GM12873 (cell line): ENCODE data around the gene ANGEL1.
A peak's percentile ranks its signal among the peaks of the same experiment; 100 is the strongest.

Experiments
- TF ChIP-seq, protein P1 (sequence below): IDR thresholded peaks from 2 replicates; pipeline ENCODE4 v1.5.1; 2012; ENCODE audit warnings: low read depth, mild to moderate bottlenecking, moderate library complexity, low read length, control low read depth; ENCODE audit not compliant: insufficient read depth; ENCODE audit errors: missing control alignments

Gene ANGEL1

DNA sequence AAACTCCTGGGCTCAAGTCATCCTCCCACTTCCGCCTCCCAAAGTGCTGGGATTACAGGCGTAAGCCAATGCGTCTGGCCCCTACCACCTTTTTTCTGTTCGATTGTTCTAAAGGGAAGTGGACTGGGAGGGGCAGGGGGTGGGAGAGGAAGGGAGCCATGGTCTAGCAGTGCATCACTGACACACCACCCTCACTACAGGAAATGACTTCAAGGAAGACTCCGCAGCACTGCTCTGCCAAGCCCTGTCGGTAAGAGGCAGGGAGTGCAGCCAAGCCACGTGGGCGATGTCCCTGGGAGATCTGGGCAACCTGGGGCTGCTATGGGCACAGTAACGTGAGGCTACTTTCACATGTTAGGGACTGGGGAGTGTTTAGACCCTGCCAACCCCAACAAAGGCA lies 31.5 kb upstream of the ANGEL1 start:
- TF ChIP-seq, protein P1, sequence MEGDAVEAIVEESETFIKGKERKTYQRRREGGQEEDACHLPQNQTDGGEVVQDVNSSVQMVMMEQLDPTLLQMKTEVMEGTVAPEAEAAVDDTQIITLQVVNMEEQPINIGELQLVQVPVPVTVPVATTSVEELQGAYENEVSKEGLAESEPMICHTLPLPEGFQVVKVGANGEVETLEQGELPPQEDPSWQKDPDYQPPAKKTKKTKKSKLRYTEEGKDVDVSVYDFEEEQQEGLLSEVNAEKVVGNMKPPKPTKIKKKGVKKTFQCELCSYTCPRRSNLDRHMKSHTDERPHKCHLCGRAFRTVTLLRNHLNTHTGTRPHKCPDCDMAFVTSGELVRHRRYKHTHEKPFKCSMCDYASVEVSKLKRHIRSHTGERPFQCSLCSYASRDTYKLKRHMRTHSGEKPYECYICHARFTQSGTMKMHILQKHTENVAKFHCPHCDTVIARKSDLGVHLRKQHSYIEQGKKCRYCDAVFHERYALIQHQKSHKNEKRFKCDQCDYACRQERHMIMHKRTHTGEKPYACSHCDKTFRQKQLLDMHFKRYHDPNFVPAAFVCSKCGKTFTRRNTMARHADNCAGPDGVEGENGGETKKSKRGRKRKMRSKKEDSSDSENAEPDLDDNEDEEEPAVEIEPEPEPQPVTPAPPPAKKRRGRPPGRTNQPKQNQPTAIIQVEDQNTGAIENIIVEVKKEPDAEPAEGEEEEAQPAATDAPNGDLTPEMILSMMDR = peak; percentile 45

DNA sequence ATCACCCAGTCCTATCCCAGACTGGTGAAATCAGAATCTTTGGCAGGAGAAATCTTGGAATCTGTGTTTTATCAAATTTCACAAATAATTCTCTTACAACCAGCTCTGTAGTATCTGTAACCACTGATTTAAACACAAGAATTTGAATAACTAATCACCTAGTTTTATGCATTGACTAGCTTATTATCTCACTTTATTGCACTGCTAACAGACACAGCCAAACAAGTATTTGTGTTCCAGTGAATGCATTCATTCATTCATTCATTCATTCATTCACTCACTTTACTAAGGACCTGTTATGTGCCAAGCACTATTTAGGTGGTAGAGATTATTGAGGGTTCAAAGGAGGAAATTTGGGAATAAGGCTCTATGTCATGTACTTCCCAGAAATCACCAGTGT lies 29.7 kb upstream of the ANGEL1 start:
- TF ChIP-seq, protein P1 = no peak

DNA sequence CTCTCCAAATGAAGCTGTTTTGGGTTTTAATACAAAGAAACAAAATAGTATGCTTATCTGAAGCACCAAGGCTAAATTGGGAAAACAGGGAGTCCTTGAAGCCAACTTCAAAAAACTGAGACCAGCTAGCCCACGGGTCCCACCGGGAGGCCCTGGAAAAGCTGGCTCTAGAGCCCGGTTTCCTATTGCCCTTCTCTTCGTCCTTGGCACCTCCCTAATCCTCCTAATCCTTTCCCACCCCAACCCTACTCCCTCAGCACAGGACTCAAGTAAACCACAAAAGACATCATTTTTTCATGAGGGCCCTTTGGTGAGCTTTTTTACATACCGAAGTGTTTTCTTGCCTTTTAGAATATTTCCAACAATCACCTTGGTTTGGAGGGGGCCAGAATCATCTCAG lies 24.8 kb upstream of the ANGEL1 start:
- TF ChIP-seq, protein P1 = no peak

DNA sequence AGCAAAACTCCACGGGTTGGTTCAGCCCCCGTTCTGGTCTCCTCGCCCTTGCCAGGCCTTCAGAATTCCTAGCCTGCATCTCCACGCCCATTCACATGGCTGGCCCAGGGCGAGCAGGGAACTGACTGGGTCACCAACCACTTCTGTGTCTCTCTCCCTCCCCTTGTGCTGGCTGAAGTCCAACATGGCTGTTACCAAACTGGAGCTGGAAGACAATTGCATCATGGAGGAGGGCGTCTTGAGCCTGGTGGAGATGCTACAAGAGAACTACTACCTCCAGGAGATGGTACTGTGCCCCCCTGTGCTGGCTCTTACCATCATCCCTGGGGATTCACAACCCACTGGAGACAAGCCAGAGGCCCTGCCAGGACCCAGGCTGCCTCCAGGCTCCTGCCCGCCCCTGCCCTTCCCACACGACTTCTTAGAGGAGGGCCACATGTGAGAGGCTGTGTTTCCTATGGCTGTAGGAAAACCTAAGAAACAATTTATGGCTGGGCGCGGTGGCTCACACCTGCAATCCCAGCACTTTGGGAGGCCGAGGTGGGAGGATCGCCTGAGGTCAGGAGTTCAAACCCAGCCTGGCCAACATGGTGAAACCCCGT lies 23.4 kb upstream of the ANGEL1 start:
- TF ChIP-seq, protein P1 = no peak

DNA sequence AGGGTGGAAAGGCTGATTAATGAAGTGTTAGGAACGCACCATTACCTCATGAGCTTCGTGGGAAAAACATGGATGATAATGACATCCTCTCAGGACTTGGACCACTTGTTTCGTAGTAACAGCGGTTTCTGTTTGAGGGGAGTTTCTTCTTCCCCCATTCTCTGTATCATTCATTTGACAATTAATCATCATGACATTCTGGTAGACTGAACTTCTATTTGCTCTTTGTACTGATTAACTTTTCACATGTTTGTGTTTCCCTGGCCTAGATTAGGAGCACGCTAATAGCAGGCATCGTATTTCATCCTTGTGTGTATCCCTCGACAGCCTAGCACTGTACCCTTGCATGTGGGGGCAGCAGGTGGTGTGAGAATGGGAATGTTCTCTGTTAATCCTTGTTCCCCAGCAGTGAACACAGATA lies 21.6 kb upstream of the ANGEL1 start:
- TF ChIP-seq, protein P1 = no peak

DNA sequence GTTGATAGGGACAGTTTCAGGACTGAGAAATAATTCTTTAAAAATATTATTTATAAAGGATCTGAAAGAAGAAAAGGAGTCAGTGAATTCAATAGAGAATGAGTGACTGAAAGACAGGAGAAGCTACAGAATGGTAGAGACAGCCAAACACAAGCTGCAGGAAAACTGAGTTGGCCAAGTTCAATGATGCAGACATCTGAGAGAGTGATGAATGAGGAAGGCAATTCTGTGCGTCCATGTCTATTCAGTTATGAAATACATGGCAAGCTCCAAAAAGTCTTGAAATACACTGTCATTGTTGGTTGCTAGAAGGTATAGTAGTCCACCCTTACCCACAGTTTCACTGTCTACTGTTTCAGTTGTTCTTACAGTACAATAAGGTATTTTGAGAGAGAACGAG lies 20.3 kb upstream of the ANGEL1 start:
- TF ChIP-seq, protein P1 = no peak

DNA sequence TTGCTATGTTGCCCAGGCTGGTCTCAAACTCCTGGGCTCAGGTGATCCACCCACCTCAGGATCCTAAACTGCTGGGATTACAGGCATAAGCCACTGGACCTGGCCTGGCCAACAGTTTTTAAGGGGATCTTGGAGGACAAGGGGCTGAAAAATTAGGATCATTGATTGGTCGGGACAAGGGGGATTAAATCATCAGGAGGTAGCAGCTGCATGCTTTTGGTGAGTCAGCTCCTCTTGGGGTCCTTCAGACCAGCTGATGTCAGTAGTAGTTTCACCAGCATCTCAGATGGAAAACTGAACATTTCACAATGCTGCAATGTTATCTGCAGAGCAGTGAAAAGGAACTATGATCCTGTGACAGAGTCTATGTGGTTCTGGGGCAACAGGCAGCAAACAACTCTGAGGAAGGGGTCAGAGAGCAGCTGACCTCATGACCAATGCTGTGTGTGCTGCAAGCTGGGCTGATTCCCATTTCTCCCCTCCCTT lies 19.9 kb upstream of the ANGEL1 start:
- TF ChIP-seq, protein P1 = no peak
